GM18526 (cell line): ENCODE data around the gene SEC23A.

ENCODE experiments used
- POLR2A ChIP-seq: IDR thresholded peaks from 3 replicates; pipeline ENCODE4 v1.6.1; 2011; ENCODE audit not compliant: insufficient read length; ENCODE audit errors: extremely low read depth

Gene SEC23A

DNA sequence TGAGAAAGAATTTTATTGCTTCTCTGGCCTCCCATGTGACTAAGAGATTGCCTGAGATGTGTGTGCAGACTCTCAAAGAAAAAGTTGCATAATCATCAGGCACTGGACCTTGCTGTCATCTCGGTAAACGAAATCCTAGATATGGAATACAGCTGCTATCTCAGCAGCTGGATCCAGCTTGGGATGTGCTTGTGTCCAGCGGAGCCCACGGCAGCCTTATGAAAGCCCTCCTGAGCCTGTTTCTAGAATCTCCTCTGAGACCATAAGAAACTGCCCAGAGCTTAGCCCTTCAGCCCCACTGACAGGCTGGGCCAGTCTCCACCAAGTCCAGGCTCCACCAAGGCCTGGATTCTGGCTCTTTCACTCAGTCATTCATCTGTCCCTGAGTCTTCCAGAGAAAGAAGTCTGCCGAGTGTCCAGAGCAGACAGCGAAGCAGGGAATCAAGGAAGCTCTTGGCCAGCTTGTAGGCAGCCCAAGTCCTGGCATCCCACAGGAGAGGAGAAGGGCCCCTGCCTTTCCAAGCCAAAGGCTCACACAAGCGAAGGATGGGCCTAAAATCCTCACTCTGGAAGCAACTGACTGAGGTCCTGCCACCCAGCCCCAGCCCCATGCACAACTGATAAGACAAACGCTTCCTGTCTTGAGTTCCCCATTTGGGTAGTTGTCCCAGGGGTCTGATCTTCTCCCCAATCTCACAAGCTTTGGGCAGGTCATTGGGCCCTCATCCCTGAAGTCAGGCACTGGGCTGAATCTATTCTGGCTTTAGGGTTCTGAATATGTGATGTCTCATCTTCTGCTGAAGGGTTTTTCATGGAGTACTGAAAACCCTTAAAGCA, 97.8 kb downstream of the SEC23A start:
- no peak for TF ChIP-seq POLR2A

DNA sequence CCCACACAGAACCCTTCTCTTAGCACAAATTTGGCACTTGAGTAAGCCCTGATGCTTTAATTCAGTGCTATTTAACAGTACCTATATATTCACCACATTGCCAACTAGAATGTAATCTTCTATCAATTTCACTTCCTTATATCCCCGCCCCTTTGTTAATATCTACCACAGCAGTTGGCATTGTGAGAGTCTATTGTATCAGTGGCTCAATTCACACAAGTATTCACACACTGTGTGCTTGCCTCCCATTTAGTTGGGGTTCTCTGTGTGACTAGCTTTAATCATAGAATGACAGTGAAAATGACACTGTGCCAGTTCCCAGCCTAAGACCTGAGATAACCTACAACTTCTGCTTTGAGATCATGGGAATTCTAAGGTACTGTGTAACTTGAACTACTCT, 103.1 kb downstream of the SEC23A start:
- TF ChIP-seq POLR2A: no peak

DNA sequence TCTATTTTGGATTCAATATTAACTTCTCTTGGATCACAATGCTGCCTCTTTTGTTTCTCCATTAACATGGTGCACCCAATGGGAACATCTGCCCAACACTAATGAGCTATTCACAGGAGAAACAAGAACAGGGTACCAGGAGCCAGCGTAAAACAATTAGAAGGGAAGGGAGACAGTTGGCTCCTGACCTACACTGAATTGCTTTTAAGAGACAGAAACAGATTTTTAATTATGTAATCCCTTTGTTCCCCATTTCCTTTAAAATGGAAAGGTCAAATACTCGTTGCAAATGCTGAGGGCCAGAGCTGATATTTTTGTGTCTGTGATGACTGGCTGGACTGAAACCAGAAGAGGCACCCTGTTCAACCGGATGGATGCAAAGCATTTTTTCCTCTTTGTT, 108.3 kb downstream of the SEC23A start:
- TF ChIP-seq POLR2A: no peak

DNA sequence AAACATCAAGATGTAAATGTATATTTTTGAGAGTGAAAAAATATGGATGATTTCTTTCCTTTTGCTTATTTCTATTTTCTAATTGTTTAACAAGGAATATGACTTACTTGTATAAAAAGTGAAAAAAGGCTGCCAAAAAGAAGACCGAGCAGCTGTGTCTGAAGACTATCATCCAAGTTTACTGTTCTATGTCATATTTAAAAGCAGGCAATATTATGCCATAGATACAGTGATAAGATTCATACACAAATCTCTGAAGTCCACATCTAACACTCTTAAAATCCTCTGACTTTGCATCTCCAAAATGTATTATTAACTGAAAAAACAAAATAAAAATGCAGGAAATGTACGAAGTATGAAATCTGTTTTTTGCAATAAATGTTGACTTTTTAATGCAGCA, 109.1 kb downstream of the SEC23A start:
- no peak for TF ChIP-seq POLR2A

DNA sequence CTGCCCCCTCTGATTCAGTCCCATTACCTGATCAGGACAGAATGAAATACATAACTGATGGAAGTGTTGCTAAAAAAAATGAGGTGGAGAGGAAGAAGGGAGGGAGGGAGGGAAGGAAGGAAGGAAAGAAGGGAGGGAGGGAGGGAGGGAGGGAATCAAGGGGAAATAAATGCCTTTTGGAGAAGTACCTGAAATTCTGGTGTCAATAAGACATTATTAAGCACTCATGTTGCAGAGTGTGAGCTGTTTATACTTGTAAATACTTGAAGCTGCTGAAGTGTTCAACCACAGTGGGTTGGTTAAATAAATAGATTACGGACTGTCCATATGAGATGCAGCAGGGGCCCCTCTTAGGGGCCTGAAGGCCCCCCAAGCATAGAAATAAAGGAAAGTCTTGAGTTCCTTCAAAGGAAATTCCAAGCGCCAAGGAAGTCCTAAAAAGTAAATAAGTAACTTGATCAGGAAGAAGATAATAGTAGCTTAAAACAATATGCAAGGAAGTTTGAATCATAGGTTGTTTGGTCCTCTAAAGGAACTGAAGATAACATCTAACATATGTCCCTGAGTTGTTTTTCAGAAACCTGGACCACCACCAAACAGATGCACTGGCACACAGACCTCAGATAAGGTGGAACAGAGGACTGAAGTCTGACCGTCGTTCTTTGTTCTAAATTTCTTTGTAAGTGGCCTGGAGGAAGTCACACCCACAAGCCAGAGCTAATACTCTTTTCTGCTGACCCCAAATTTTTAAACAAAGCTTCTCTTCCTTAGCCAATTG, 110.8 kb downstream of the SEC23A start:
- no peak for TF ChIP-seq POLR2A

DNA sequence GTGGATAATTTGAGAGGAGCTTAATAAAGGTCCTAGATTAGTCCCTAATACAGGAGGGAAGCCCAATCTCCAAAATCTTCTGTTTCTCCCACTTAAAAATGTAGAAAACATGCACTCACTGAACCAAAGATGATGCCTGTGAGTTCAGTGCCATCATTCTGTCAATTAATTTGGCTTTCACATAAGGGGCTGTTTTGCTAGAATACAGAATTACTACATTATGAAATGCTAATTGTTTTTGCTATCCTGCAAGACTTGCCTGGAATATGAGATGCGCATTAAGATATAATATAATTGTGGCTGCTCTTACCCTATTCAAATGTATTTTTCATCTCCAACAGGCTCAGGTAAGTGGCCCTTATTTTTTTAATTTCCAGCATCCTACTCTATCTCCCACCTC, 111.7 kb downstream of the SEC23A start:
- TF ChIP-seq POLR2A: no peak

DNA sequence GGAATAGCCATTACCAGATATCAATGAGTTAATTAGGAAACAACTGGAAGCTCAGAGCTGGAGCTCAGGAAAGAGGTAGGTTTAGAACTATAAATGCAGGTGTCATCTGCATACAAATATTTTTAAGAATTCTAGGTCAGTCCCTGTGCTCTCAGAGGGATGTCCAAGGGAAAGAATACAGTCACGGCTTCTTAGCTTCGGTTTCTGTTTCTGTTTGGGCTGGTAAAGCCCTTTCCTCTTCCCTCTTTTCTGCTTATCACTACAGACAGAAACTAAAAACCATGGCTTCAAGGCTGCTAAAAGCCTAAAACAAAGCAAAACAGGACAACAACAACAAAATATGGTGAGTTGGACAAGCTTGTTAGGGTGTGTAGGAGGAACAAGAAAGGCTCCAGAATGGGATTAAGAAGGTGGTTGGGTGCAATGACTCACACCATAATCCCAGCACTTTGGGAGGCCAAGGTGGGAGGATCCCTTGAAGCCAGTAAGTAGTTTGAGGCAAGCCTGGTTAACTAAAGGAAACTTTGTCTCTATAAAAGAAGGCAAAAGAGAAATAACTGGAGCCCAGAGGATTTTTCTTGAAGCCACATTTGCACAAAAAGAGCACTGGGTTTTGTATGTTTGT, 113.0 kb downstream of the SEC23A start:
- TF ChIP-seq POLR2A: no peak

DNA sequence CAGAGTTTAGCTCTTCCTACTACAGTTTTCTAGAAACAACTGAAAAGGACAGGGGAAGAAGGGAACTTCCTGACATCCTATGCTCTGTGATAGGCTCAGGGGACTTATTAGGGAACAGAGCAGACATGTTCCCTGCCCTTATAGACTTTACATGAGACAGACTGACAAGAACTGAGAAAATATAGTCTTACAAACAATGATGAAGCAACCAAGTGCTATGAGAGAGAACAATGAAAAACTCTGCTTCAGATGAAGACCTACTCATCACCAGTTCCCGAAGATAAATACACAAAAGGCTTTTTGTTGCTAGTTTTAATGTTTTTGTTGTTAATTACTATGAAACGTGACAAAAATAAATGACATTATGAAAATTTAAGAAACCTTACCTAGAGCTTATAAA, 115.3 kb downstream of the SEC23A start:
- no peak for TF ChIP-seq POLR2A

DNA sequence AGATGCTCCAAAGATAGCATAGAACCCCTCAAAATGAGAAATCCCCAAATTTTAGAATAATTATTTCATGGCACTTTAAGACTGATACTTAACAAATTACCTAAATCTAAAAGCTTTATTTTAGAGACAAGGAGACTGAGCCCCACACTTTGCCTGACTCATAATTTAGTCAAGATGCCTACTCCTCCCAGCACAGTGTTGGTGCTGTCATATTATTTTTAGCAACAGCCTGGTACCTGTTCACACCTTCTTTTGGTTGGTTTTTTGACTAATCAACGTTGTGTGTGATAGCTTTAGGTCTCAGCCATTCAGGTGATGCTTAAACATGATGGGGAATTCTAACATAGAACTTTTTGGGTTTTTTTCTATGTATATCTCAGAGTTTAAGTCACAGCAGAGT, 120.2 kb downstream of the SEC23A start:
- TF ChIP-seq POLR2A: no peak

DNA sequence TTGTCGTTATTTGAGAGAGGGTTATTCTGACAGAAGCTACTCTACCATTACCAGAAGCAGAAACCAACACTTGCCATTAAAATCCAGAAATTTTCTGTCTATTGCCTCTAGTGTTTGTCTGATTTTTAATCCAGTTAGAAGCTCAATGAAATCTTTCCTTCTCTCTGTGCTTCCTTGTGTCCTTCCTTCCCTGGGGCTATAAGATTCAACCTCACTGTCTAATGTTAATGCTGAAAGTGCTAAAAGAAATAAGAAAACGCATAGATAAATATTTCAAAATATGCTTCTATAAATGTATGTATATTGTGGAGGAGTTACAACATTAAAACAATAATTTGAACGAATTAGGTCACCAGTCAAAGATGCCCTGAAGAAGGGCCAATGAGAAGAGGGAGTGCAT, 120.8 kb downstream of the SEC23A start:
- TF ChIP-seq POLR2A: no peak
